ENCODE data around the gene CHPF2.
A peak's percentile ranks its signal among the peaks of the same experiment; 100 is the strongest.

The CHPF2 gene

DNA sequence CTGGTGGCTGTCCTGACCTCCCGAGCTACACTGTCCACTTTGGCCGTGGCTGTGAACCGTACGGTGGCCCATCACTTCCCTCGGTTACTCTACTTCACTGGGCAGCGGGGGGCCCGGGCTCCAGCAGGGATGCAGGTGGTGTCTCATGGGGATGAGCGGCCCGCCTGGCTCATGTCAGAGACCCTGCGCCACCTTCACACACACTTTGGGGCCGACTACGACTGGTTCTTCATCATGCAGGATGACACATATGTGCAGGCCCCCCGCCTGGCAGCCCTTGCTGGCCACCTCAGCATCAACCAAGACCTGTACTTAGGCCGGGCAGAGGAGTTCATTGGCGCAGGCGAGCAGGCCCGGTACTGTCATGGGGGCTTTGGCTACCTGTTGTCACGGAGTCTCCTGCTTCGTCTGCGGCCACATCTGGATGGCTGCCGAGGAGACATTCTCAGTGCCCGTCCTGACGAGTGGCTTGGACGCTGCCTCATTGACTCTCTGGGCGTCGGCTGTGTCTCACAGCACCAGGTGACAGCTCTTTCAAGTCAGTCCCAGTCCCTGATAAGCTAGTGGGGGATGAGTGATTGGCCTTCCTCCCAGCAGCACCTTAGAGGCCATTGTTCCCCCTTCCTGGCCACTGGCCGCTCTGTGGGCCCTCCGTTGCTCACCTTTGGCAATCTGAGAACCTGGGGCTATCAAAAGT, 3.0 kb downstream of the CHPF2 start:
- no peak for DNase-seq (ENCODE audit: low read depth)

DNA sequence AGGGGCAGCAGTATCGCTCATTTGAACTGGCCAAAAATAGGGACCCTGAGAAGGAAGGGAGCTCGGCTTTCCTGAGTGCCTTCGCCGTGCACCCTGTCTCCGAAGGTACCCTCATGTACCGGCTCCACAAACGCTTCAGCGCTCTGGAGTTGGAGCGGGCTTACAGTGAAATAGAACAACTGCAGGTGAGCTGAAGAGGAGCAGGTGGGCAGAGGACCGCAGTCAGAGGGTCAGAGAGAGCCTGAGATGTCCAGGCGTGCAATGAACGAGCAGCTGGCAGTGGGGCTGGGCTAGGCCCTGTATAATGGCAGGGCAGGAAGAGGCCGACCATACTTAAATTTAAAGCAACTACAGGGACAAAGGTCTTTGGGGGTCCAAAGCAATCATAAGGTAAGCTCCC, 4.1 kb downstream of the CHPF2 start:
- no peak for DNase-seq (ENCODE audit: low read depth)

DNA sequence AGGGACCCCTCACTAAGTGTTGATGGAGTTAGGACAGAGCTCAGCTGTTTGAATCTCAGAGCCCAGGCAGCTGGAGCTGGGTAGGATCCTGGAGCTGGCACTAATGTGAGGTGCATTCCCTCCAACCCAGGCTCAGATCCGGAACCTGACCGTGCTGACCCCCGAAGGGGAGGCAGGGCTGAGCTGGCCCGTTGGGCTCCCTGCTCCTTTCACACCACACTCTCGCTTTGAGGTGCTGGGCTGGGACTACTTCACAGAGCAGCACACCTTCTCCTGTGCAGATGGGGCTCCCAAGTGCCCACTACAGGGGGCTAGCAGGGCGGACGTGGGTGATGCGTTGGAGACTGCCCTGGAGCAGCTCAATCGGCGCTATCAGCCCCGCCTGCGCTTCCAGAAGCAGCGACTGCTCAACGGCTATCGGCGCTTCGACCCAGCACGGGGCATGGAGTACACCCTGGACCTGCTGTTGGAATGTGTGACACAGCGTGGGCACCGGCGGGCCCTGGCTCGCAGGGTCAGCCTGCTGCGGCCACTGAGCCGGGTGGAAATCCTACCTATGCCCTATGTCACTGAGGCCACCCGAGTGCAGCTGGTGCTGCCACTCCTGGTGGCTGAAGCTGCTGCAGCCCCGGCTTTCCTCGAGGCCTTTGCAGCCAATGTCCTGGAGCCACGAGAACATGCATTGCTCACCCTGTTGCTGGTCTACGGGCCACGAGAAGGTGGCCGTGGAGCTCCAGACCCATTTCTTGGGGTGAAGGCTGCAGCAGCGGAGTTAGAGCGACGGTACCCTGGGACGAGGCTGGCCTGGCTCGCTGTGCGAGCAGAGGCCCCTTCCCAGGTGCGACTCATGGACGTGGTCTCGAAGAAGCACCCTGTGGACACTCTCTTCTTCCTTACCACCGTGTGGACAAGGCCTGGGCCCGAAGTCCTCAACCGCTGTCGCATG, 5.2 kb downstream of the CHPF2 start:
- no peak for DNase-seq (ENCODE audit: low read depth)

DNA sequence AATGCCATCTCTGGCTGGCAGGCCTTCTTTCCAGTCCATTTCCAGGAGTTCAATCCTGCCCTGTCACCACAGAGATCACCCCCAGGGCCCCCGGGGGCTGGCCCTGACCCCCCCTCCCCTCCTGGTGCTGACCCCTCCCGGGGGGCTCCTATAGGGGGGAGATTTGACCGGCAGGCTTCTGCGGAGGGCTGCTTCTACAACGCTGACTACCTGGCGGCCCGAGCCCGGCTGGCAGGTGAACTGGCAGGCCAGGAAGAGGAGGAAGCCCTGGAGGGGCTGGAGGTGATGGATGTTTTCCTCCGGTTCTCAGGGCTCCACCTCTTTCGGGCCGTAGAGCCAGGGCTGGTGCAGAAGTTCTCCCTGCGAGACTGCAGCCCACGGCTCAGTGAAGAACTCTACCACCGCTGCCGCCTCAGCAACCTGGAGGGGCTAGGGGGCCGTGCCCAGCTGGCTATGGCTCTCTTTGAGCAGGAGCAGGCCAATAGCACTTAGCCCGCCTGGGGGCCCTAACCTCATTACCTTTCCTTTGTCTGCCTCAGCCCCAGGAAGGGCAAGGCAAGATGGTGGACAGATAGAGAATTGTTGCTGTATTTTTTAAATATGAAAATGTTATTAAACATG, 6.0 kb downstream of the CHPF2 start:
- DNase-seq (ENCODE audit: low read depth): no peak

DNA sequence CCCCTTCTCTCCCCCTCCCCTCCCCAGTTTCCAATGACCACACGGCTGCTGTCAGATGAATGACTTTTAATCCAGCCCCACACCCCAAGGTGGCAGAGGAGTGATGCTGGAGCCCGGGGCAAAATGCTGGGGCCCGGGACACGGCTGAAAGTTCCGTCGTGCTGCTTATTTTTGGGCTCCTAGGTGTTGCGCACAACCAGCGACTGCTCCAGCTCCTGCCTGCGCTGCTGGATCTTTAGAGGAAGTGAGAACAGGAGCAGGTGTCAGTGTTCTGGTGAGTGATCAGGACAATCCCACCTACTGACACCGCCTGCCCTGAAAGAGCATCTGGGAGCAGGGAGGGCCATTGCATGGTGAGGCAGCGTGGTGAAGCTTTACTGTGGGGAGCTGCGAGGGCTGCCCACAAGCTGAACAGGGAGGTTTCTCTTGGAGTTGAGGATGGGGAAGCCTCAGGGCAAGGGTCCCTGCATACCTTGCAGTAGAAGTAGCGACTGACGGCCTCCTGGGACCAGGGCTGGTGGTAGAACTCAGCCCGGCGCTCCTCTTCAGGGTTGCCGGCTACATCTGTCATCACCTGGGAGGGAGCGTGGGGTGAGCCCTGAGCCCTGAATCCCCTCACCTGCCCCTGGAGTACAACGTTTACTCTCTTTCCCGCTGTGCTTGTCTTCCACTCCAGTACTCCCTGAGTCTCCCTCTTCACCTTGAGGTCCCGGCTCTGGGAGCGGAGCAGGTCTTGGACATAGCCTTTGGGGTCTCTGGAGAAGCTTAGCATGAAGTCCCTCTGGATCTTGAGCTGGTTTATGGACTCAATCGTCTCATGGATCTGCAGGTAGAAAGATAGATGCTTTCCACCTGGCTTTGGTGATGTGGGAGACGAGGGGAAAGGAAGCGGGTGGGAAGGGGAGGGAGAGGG, 6.9 kb downstream of the CHPF2 start:
- DNase-seq (ENCODE audit: low read depth): no peak

DNA sequence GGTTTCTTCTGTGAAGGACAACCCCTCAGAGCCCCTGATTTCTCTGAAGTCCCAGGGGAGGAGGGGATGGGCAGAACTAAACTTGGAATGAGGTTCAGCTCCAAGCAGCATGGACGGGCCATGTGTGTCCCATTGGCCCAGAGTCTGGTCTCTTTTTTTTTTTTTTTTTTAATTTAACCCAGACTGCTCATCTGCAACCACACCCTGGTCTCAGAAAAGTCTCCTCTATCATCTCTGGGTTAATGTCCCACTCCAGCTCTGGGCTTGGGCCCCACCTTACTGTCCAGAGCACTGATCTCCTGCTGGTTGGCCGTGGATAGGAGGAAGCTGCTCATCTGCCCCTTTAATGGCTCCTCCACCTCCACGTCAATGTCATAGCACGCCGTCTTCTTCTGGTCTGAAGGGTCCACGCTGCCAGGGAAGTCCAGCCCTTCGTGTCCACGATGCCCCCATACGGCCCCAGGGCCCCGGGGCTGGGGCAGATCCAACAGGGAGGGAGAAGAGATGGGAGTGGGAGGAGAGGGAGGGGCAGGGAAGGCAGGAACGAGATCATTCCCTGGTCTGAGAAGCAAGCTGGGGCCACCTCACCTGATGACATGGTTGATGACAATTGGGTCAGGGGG, 7.7 kb downstream of the CHPF2 start:
- no peak for DNase-seq (ENCODE audit: low read depth)

DNA sequence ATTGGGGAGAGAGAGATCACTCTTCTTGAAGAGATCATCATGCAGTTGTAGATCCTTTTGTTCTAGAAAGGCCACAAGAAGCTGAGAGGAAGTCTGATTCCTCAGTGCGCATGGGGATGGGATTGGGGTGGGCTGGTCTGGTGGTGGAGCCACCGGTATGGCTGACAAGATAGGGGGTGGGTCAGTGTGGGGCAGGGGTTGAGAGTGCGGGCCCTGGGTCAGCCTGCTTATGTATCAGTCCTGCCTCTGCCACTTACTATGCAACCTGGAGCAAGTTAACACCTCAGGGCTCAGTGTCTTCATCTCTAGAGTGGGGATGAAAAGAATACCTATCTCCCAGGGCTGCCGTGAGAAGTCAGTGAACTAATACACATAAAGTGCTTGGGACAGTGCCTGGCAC, 8.3 kb downstream of the CHPF2 start:
- DNase-seq (ENCODE audit: low read depth): no peak

DNA sequence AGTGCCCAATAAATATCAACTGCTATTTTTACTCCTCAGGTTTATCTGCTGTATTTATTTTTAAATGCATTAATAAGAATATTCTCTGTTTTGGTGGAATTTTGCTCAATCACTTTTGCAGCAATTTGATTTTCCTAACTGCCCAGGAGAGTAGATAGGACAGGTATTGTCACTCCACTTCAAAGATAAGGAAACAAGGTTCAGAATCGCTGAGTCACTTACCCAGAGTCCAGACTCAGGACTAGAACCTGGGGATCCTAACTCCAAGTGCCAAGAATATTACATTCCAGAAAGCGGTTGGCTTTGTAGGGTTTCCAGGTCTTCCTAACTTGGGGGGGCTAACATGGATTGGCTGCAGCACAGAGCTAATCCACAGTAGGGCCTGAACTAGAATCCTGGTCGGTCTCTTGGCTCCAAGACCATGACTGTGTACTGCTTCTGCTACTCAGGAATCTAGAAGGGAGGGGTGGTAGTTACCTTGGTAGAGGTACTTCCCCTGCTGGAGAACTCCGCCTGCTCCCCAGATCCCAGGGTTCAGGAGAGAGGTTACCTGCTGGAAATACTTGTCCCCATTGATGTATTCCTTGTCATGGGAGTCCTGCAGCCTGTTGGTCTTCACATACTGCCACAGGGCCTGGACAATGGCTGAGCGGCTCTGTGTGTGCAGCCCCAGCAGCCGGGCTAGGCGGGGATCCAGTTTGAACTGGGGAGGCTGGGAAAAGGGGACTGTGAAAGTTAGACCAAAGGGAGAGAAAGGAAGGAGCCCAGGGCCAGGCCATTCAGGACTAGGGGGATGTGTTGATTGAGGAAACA, 8.9 kb downstream of the CHPF2 start:
- DNase-seq (ENCODE audit: low read depth): no peak

DNA sequence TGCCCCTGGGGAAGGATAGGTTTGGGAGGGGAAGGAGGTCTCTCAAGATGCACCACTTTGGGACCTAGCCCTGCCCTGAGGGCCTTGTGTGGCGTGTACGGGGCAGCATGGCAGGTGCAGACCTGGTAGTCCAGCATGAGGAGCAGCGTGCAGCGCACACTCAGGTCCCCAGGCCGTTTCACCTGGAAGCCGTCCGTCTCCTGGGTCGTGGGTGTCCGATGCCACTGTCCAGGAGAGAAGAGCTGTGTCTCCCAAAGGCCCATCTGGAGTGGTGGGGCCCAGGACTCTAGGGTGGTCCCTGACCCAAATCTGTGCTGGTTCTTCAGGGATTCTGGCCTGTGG, 9.4 kb downstream of the CHPF2 start:
- no peak for DNase-seq (ENCODE audit: low read depth)

DNA sequence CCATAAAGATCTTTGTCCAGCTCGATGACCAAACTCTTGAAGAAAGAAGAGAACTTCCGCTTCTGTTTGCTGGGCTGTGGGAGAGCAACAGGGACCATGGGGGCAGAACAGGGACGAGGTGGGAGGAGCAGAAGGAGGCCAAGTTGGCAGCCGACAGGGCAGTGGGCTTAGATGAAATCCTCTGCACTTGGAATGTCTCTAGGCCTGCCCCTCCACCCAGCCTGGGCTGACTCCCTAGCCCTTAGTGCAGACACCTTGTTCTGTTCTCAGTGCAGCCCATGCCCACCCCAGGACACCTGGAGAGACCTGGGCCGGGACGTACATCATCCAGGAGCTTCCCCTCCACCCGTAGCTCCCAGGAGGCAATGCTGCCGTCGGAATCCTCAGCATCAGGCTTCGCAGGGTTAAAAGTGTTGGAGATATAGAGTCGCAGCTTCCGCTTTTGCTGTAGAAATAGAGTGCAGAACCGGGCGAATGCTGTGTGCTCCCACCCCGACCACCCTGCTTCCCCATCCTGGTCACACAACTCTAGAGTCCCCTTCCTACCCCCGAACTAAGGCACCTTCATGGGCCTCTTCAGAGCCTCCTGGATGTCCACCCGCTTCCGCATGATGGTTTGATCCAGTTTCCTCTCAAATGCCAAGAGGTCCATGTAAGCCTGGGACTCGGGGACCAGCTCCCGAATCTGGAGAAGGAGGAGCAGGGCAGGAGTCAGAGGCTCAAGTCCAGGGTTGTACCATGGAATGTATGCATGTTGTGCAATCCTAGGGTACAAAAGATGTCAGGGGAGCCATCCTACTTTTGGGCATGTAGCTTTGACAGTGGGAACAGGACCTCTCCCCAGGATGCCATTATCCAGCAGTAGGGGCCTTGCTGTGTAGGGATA, 10.1 kb downstream of the CHPF2 start:
- no peak for DNase-seq (ENCODE audit: low read depth)

DNA sequence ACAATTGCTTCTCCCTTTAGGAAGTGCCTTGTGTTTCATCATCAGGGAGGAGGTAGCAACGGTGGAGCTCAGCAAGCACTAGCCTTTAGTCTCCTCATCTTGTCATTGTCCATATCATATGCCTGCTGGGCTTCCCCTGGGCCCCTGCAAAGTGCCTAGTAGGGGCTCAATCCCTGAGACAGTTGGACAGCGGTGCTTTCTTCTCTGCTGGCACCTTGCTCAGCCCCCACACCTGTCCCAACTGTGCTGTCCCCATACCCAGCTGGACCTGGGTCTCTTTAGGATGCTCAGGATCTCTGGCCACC, 10.7 kb downstream of the CHPF2 start:
- no peak for DNase-seq (ENCODE audit: low read depth)

DNA sequence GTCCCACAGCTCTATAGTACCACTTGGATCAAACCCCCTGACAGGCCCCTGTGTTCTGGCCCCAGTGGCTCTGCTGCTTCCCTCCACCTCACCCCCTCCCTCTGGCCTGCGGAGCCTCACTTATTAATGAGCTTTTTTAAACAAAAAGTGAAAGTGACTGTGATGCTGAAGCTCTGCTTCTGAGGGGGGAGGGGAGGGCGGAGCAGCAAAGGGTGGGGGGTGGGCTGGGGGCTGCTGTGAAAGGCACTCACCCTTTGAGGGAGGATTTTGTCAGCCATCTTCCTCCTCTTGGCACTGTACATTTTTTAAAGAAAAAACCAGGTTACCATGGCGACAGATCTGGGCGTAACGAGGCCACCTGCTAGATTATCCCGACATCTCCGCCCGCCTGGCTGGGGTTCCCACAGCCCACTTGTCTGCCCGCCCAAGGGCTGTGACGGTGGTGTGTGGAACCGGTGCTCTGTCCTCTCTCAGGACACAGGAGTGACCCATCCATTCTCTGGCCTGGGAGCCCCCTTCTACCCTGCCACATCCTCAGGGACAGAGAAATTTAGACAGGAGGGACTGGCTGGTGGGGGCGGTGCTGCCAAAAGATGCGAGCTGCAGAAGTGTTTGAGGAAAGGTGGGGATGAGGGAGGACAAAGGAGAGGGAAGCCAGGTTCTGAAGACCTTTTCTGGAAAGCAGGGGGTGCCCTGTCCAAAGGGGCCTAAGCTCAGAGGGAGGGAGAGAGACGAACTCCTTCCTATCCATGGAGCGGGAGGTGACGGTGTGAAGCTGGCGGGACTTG, 11.3 kb downstream of the CHPF2 start:
- DNase-seq (ENCODE audit: low read depth): no peak

DNA sequence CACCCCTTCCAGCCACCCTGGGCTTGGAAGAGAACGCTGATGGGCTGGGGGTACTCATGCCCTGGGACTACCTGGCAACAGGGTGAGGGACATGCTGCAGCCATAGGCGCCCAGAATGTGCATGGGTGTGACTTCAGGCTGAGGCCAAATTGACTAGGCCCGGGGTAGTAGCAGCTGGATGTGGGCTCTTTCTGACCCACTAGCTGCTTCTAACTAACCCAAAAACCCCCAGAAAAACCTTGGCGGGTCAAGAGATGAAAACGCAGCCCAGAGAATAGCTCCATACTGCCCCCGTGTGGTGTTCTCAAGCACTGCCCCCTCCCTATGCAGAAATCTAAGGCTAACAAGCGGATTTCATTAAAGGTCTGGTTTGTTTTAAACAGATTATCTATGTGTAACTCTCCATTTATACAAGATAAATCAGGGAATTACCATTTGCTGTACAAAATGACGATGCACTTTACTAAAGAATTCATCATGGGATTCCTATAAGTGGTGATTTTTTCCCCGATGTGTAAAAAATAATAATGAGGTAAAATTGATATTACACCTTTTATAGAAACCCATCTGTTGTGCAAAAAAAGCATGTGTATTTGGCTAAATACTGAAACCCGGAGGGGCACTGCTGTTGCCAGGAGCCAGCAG, 12.0 kb downstream of the CHPF2 start:
- no peak for DNase-seq (ENCODE audit: low read depth)

DNA sequence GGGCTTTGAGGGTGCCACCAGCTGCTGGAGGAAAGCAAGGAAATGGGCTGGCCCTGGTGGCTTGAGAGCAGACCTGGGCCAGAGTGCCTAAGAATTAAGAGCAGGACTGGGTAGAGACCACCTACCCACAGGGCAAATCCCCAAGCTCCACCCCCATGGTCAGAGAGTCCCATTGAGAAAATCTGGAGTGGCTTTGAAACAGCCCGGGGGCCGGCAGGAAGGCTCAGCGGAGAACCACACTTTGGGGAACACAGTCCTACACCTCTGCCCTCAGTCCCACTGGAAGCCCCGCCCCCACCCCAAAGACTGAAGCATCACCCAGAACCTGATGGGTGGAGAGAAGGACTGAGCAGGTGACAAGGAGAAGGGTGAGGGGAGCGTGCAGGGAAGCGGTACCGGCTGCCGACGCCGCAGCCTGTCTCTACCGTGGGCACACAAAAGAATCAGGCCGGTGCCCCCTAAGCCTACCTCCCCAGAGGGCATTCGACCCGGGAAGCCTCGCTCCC, 12.6 kb downstream of the CHPF2 start:
- no peak for DNase-seq (ENCODE audit: low read depth)

DNA sequence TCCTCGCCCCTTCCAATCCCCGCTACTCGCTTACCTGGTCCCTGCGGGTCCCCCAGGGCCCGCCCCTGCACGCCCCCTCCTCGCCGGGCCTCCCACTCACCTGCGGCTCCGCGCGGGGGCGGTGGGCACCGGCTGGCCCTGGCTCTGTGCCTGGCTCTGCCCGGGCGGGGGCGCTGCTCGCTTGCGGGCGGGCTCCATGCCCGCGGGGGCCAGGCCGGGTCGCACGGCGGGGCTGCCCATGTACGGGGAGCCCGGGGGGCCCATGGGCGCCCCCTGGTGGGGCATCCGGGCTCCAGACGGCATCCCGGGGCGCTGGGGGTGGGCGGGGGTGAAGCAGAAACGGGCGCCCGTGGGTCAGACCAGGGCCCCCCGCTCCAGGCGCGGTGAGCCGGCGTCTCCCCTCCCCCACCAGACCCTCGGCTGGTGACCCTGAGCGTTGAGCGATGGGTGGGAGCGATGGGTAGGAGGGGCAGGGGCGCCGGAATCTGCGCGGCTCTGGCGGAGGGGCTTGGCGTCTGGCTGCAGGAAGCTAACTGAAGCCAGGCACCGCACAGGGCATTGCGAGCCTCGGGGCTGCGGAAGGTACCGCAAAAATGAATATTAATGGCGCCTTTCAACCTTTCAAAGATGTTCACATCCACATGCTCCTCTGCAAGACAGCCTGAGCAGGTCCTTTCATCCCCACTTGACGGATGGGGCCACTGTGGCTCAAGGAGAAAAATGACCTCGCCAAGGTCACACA, 13.2 kb downstream of the CHPF2 start:
- DNase-seq (ENCODE audit: low read depth): peak; percentile 51

DNA sequence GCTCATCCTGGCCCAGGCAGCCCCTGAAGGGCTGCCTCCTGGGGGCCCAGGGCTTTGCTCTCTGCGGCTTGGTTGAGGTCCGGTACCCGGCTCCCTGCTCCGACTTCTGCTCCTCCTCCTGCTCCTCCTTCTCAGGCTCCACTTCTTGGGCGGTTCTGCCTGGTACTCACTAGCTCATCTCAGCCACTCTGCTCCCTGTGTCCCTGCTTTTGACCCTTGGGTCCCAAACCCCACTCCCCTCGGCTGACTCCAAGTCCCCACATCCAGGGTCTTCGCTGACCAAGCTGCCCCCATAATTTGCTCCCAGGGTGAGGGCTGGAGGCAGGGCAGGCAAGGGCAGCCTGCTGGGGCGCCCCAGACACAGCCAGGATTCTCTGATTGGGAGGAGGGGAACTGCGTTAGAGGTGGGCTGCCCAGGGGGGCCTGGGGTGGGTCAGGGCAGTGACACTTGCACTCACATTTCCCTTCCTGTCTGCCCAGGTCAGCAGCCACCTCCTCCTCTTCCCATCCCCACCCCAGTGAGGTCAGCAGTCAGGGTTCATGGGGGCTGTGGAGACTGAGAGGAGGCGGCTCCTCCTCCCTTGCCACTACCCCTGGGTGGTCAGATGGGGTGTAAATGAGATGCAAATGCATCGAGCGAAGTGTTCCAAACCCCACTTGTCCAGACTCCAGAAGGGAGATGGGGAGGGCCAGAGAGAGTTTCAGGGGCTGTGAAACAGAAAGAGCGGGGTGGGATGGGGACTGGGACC, 14.0 kb downstream of the CHPF2 start:
- no peak for DNase-seq (ENCODE audit: low read depth)

All from activated T-helper 9 cell treated with anti-CD3 and anti-CD28 coated beads, Interleukin-2, amount 50 U/mL, for 16 hours (primary cell).